CD4-positive, alpha-beta T cell treated with Interleukin-4 for 4 hours (primary cell): Measurements from ENCODE around the gene CCDC137.
A peak's percentile ranks its signal among the peaks of the same experiment; 100 is the strongest.

Experiments
- DNase-seq: peaks from one replicate; pipeline ENCODE4 v3.0.0-alpha.2; 2020

The CCDC137 gene

DNA sequence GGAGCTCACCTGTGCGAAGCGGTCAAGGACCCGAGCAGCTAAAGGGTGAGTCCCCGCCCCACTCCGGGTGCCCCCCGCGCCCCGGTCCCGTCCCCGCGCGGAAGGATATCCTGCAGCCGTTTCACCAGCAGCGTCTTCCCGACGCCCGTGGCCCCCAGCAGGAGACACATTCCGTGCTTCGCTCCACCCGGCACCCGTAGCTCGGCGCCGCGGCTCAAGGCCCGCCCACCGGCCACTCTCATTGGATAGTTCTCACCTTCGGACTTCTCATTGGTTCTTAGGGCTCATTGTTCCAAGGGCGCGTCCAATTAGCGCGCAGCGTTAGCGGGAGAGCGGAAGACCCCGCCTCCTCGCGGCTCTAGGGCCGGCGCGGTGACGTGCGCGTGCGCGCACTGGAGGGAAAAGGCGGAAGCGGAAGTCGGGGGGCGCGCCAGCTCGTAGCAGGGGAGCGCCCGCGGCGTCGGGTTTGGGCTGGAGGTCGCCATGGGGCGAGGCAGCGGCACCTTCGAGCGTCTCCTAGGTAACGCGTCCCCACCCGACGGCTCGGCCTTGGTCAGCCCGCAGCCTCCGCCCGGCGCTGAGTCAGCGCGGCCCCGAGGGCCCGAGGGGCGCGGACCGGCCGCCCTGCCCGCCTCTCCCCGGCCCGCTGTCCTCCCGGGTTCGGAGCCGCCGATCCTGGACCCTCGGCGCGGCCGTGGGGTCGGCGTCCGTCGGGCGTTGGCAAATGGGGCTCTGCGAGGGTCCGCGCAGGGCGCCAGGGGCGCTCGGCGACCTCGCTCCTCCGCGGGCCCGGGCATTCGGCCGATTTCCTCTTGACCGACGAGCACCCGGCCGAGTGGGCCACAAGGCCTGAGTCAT lies 17.3 kb downstream of the CCDC137 start, which contains the start of the genes ARL16 and HGS:
TSS of gene ARL16 (minus strand) at position 214 of the 858 bp plus-strand sequence. CDS start at position 170, 44 bp downstream.
TSS of gene HGS (plus strand) at position 428 of the 858 bp plus-strand sequence. CDS start at position 484, 56 bp downstream.
- DNase-seq = peak; percentile 98

GRCh38 chr17:81684442-81684911 lies 17.9 kb downstream of the CCDC137 start:
- DNase-seq = peak; percentile 29

- peak; percentile 28 for DNase-seq
These were observed 18.6 kb downstream of the CCDC137 start for GRCh38 chr17:81685108-81685507.

GRCh38 chr17:81686614-81687013 lies 20.1 kb downstream of the CCDC137 start:
- DNase-seq = no peak

DNA sequence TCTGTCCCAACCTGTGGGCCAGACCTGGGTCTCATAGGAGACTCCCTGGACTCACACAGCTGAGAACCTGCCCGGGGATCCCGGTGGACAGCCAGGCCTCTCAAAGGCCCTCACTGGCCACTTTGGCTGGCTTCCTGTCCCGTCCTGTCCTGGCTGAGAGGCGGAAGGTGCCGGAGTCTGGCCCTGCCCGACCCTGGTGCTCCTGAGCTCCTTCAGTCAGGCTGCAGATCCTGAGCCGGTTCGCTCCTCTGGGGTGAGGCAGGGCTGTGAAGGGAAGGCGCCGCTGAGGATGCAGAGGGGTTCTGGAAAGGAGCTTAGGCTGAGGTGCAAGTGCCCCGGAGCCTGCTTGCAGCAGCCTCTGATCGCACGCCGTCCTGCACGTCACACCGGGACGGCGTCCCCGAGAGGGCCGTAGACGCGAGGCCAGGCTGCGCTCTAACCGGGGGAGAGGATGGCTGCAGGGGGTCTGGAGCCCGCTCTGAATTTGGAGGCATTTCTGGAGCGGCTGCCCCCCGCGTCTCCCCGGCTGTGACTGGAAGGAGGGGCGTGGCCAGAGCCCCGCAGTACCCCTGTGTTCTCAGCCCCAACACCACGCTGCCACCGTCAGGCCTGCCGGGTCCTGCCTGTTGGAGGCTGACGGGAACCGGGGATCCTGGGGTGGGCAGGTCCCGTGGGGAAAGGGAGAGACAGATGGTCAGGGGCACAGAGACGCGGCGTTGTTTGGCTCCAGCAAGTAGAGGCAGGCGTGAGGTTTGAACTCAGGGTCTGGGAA lies 21.4 kb downstream of the CCDC137 start:
- no peak for DNase-seq

- DNase-seq = no peak
These were observed 22.1 kb downstream of the CCDC137 start for GRCh38 chr17:81688616-81689015.

GRCh38 chr17:81690066-81690465 lies 23.5 kb downstream of the CCDC137 start:
- no peak for DNase-seq

GRCh38 chr17:81690549-81690948 lies 24.0 kb downstream of the CCDC137 start:
- no peak for DNase-seq

- DNase-seq = no peak
These were observed 24.7 kb downstream of the CCDC137 start for GRCh38 chr17:81691196-81691595.

DNA sequence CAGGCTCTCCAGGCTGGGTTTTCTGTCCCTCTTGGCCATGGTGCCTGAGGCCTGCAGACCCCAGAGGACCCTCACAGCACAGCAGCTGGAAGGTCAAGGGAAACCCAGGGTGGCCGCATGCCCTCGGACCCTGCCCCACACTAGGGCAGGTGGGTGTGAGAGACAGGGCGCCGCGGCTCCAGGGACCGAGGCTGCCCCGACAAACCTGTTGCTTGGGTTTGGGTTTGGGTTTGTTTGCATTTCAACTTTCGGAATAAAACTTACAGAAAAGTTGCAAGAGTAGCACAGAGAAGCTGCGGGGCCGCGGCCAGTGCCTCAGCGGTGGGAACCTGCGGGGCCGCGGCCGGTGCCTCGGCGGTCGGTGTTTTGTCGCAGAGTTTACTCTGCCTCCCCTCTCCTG lies 25.1 kb downstream of the CCDC137 start:
- DNase-seq = no peak

DNA sequence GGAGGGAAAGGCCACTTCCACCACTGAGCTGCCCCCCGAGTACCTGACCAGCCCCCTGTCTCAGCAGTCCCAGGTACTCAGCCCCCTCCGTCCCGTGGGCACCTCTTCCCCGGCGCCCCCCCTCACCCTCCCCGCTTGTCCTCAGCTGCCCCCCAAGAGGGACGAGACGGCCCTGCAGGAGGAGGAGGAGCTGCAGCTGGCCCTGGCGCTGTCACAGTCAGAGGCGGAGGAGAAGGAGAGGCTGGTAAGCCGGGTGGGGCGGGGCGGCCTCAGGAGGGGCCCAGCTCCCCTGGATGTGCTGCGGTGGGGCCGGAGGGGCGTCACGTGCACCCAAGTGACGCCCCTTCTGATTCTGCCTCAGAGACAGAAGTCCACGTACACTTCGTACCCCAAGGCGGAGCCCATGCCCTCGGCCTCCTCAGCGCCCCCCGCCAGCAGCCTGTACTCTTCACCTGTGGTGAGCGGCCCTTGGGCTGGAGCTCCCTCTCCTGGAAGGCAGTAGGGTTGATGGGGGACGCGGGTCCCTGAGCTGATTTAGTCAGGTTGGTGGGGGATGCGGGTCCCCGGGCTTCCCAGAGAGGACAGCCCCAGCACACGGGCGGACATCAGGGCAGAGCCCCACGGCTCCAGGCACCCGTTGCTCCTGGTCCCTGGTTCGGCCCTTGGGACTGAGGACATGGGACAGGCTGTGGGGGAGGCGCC lies 27.1 kb downstream of the CCDC137 start:
- no peak for DNase-seq

- DNase-seq = no peak
These were observed 28.3 kb downstream of the CCDC137 start for GRCh38 chr17:81694810-81695209.

DNA sequence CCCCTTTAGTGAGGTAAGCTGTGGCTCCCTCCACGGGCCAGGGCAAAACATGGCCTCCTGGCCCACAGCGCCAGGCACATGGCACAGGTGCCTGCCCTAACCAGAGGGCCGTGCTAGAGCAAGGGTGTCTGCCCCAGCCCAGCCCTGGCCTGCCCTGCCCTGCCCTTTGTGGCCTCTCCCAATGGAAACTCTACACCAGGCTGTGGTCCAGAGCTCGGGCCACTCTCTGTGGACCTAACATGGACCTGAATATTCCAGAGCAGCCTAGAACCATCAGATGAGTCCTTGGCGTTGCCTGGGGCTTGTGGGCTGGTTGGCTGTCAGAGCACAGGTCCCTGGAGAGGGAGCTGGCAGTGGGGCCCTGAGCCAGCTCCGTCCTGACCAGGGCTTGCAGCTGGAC lies 28.7 kb downstream of the CCDC137 start:
- no peak for DNase-seq

GRCh38 chr17:81695801-81696200 lies 29.3 kb downstream of the CCDC137 start:
- DNase-seq = no peak

DNA sequence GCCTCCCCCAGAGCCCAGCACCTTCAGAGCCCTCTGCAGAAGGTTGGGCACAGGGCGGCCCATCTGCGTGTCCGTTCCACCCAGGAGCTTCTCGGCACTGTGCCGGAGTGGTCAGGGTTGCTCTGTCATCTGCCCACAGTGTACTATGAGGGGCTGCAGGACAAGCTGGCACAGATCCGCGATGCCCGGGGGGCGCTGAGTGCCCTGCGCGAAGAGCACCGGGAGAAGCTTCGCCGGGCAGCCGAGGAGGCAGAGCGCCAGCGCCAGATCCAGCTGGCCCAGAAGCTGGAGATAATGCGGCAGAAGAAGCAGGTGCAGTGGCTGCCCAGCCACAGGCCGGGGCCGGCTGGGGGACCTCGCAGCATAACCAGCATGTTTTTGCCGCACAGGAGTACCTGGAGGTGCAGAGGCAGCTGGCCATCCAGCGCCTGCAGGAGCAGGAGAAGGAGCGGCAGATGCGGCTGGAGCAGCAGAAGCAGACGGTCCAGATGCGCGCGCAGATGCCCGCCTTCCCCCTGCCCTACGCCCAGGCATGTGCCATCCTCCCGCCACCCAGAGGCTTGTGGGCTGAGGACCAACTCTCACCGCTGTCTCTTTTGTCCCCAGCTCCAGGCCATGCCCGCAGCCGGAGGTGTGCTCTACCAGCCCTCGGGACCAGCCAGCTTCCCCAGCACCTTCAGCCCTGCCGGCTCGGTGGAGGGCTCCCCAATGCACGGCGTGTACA lies 29.8 kb downstream of the CCDC137 start:
- DNase-seq = no peak

- no peak for DNase-seq
These were observed 30.9 kb downstream of the CCDC137 start for GRCh38 chr17:81697261-81698044.

GRCh38 chr17:81700353-81701287 lies 34.1 kb downstream of the CCDC137 start:
- no peak for DNase-seq

- no peak for DNase-seq
These were observed 34.9 kb downstream of the CCDC137 start for GRCh38 chr17:81701288-81702071.
